ENCODE results near the gene ADAMTS6.

The ADAMTS6 gene

DNA sequence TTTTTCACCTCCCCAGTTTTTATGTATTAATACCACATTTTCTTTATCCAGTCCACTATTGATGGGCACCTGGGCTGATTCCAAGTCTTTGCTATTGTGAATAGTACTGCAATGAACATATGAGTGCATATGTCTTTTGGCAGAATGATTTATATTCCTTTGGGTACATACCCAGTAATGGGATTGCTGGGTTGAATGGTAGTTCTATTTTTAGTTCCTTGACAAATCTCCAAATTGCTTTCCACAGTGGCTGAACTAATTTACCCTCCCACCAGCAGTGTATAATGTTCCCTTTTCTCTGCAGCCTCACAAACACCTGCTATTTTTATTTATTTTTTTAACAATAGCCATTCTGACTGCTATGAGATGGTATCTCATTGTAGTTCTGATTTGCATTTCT, 340.2 kb downstream of the ADAMTS6 start:
- DNase-seq, result peak; percentile 35

DNA sequence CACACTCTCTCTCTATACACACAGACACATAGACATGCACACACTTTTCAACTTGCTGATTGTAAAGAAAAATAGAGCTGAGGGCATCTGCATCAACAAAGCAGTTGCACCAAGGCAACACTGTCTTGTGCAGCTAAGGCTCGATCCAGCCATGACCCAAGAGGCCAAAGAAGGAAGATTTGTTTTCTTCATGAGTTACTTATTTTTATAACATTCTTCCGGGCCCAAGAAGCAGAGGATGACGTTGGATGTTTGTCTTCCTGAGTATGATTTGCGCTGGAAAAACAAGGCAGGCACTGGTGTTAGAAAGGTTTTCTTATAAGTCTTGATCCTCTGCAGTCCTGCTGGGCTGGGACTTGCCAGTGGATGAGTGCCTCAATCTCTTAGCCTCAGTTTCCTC, 344.1 kb downstream of the ADAMTS6 start:
- no peak for DNase-seq

DNA sequence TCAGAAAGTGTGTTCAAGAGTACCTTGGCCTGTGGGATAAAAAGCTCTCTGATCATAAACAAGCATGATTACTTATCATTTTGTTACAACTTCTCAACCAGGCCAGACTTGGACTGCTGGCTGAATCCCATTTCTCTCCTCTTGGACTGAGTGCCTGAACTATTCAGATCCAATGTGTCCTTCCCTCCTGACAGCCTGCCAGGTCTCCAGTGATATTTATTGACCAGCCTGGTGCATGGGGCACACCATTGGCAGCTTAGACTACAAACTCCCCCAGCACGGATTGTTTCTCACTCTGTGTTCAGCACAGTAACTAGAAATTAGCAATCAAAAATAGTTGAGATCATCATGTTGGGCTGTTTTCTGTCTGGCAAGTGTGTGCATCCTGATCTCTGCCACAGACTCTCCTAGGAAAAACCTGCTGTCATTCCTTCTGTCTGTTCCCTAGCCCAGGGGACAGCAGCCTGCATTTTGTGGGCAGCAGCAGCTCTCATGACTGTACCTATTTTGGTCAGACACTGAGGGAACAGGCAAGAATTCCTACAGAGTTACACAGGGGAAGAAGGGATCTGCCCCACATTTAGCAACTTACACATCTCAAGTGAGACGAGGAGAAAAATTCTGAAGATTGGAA, 348.1 kb downstream of the ADAMTS6 start:
- DNase-seq, result peak; percentile 28

DNA sequence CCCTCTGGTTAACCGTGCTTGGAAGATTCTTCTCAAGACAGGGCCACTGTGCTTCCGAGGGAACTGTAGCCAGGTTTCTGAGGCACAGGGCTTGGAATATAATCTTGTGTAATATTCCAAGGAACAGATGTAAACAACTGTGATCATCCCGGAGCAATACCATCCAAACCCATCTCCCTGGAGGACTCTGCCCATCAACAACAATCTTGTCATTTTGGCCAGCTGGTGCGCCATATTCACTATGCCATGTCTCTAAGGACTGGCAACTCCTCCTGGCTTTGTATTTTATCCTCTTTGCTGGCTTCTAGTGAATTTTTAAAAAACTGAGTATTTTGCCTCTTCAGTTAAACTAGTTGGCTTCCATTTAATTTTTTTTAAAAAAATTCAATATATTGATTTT, 349.3 kb downstream of the ADAMTS6 start:
- no peak for DNase-seq

DNA sequence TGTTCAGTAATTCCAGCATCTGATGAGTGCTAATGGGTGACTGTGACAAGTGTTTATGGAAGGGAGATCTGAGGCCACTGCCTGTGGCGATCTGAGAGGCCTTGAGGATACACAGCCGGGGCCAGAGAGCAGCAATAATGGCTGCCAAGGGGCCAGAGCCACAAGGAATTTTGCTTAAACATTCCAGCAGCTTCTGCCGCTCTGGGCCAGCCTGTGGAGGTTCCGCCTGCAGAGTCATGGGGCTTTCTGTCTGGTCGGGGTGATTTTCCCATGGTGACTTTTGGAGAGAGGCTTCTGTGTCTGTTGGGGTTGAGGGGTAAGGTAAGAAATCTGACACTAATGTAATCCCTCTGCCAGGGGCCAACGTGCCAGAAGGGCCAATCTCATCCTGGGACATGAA, 353.5 kb downstream of the ADAMTS6 start:
- DNase-seq, result no peak

DNA sequence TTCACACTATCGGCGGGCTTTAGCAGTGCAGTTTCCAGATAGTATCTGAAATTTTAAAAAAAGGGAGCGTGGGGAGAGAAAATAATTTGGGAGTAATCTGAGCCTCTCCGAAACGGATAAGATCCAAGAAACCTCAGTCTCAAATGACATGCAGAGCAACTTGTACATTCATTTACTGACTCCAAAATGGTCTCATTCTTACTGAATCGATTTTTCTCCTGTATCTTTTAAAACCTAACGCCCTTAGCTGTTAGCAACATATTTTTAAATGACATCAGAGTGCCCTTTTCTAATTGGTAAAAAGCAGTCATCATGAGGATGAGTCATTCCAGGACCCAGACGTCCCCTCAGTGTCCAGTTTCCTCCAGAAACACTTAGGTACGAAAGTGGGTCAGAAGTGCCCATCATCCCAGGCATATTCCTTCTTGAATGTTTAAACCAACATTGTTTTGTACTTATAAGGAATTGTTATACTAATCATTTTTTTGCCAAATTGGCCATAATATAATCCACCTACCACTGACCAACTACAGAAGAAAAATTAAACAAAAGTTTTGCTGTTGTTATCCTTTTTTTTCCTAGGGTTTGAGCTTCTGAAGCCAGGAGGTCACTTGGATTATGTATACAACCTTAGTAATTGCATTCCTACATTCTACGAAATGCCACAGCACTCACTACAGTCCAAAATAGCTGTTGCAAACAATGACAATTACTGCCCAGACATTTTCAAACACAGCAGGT, 354.4 kb downstream of the ADAMTS6 start:
- peak; percentile 58 for DNase-seq

DNA sequence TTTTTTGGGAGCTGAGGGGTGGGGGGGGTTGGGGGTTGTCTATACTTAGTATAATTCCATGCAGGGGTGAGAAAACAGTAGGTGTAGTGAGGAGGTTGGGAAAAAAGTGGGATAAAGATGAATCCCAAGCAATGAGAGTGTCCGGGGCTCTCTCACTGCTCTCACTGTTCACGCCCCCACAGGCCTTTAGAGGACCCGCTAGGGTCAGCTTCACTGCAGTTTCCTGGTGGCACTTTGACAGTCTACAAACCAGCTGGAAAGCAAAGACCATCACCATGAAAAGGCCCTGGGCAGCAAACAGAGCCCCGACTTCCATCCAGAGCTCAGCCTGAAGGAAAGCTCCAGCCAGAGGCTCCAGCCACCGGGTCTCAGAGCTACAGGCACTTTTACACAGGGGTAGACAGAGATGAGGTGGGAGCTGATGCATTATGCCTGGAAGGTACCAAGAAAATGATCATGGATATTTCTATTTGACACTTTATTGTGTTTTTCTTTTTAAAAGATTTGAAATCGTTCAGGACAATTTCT, 355.1 kb downstream of the ADAMTS6 start:
- no peak for DNase-seq

DNA sequence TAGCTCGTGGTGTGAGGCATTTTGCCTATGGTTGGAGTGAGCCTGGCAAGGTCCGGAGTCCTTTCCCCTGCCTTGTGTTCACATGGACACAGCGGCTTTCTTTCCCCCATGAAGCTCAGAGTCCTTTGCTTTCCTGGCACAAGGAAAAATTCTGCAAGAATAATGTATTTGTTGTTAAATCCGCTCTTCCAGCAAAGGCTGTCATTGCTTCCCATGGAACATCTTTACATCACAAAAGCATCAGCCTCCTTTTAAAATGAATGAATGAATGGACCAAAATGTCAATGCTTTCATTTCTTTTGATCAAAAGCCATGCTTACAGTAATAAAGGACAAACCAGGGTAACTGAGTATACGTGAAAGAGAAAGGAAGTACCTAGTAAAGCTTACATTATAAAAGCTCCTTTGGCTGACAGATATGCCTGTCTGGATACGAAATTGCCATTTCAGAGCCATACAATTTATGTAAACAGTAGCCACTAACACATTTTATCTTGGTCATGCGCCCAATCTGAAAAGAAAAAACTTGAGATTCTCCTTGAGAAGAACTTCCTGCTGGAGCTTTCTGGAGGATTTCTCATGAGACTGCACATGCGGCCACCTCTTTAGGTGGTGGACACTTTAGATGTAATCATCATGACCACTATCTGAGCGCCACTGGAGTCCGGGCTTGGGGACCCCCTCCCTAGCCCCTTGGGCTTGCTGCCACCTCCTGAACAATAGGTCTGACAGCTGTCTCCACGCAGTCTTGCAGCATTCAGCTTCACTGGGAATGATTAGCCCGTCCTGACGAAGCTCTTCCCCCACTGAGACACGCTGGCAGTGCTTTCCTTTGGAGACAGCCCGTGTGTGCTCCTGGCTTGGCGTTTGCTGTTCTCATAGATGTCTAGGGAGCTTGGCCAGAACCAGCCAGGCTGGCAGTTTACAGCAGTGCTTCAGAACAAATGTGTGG, 355.9 kb downstream of the ADAMTS6 start:
- peak; percentile 66 for DNase-seq

DNA sequence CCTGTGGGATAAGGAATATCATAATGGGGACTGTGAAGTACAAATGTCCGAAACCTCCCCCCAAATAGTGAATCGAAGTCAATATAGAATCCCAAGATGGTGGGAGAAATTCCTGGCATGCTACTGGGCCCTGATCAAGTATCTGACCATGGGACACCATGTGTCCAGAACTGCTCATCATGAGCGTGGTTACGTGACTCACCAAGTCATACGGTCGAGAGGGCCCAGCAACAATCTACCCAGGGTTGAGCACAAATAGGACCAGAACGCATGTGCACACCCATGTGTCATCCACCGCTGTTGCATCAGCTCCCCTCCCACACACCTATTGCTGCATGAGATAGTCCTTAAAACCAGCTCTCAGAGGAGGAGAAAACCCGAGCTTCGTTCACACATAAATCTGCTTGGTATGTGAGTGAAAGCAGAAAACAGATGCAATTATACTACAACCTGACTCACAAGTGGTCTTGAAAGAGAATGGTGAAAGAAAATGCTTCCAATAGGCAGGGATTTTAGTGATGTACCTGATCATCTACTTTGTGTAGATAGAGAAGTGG, 359.8 kb downstream of the ADAMTS6 start:
- DNase-seq, result peak; percentile 78

DNA sequence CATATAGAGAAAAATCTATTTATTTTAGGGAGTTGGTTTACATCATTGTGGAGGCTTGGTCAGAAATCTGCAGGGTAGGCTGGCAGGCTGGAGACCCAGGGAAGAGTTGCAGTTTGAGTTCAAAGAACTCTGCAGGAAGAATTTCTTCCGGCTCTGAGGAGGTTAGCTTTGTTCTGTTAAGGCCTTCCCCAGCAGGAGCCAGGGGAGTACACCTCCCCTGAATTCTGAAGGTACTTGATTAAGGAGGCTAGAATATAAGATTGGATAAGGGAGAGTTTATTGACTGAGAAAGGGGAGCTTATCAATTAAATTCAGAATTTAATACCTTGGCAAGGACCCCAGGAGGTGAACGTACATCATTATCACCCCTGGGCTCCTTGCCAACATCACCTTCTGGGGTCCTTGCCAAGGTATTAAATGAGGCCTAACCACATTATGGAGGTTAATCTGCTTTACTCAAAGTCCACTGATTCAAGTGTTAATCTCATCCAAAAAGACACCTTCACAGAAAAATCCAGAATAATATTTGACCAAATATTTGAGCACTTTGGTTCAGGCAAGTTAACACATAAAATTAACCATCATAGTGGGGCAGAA, 361.3 kb downstream of the ADAMTS6 start:
- DNase-seq, result no peak

DNA sequence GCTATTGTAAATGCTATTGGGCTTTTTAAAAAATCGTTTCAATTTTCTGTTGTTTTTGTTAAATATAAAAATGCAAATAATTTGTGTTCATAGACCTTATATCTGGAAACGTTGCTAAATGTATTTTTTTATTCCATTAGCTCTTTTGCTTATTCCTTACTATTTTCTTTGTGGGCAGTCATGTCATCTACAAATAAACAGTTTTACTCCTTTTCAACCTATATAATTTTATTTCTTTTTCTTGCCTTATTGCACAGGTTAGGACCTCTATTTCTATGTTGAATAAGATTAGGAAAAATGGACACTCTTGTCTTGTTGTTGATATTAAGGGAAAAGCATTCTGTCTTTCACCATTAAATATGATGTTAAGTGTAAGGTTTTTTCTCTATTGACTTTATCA, 364.2 kb downstream of the ADAMTS6 start:
- no peak for DNase-seq

DNA sequence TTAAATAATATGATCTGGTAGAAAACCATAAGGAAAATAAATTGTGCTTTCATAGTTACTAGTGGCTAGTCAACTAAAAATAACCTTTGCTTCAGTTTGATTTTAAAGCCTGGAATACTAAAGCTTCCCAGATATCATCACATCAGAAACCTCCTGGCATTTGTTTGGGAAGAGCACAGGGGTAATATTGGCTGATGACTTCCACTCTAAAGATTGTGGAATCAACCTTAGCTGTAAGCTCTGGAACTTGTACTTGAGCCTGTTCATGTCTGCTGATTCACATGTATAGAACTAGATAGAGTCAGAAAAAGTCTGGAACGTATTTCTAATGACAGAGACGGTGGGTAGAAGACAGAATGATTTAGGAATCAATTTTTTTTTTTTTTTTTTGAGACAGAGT, 367.9 kb downstream of the ADAMTS6 start:
- DNase-seq, result peak; percentile 18

DNA sequence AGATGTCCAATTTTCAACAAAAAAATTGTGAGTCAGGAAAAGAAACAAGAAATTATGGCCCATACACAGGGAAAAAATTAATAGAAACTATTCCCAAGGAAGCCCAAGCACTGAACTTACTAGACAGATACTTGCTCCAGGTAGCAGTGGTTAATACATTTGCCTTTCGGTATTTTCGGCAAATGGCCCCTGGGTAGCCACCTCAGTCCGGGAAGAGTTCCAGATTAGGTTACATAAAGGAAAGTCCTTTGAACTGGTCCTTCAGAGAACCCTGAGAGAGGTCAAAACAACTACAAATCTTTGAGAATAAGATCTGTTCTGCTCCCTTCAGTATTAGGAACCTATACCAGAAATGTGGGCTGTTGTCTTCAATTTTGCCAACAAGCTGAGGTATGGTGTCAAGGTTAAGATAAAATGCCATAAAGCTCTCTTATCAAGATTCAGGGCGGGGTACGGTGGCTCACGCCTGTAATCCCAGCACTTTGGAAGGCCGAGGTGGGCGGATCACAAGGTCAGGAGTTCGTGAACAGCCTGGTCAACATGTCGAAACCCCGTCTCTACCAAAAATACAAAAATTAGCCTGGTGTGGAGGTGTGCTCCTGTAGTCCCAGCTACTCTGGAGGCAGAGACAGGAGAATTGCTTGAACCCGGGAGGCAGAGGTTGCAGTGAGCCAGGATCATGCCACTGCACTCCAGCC, 369.6 kb downstream of the ADAMTS6 start:
- DNase-seq, result no peak

DNA sequence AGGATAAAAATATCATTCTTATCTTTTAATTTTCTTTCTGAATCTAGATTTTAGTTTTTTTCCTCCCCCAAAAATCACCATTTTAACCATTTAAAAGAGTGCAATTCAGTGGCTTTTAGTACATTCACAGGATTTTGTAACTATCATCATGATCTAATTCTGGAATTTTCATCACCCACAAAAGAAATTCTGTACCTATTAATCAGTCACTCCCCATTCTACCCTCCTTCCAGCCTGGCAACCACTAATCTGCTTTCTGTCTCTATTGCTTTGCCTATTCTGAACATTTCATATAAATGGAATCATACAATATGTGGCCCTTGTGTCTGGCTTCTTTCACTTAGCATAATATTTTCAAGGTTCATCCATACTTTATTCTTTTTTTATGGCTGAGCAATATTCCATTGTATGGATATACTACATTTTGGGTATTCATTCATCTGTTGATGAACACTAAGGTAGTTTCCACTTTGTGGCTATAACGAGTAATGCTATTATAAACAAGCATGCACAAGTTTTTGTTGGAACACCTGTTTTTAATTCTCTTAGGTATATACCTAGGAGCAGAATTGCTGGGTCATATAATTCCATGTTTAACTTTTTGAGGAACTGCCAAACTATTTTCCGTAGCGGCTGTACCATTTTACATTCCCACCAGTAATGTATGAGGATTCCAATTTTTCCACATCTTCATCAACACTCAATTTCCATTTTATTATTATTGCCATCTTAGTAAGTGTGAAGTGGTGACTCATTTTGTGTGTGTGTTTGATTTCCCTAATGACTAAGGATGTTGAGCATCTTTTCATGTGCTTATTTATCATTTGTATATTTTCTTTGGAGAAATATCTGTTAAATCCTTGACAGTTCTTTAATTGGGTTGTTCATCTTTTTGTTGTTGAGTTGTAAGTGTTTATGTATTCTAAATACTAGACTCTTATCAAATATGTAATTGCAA, 372.7 kb downstream of the ADAMTS6 start:
- peak; percentile 54 for DNase-seq

DNA sequence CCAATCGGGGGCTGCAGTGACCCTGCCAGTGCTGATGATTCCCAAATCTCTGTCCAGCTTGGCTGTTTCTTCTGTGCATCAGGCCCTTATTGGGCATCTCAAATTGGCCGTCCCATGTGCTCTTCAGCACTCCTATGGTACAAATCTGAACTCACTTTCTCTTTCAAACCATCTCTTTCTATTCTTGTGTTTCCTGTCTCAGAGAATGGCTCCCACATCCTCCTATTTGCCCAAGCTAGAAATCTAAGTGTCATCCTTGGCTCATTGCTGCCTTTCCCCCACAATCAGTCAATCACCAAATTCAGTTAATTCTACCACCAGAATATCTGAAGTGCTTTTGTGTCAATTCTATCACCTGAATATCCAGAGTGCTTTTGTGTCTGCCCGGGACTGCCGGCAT, 376.4 kb downstream of the ADAMTS6 start:
- DNase-seq, result no peak

DNA sequence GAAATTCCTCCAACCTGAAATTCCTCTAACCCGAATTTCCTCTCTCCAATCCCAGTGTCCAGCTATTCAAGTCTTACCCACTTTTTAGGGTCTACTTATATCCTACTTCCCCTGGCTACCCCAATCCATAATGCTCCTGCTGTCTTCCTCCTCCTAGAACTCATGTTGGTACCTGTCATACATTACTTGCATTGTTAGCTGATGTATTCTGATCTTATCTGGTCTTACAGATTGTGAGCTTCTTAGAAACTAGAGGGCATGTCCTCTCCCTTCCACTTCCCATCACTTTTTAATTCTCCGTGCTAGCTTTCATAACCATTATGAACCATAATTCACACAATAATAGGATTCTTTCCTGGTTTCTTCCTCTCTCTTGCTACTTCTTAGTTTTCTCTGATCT, 376.9 kb downstream of the ADAMTS6 start:
- no peak for DNase-seq

DNA sequence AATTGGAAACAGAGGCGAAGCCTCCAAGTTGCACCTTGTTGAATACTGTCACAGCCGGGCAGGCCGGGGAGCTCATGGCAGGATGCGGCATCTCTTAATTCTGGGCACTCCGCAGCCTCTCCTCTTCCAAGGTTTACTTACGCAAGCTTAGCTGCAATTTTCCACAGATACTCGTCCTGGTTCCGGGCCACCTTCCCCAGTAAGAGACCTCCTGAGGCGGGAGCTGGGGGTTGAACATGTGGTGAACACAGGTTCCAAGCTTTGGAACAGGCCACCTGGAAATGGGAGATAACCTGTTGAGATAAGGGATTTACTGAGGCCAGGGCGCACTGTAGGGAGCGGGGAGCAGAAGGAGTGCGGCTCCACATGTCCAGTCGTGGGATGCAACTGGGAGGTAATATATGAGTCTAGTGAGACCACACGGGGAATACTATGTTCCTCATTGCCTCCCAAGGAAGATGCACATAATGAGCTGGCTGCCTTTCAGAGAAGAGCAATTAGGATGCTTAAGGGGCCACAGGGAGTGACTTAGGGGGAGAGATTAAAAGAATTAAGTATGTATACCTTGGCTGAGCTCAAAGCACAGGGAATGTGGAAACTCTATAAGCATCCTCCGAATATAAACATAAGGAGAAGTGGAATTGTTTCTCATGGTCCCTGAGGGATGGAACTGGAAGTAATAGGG, 377.8 kb downstream of the ADAMTS6 start:
- peak; percentile 4 for DNase-seq

DNA sequence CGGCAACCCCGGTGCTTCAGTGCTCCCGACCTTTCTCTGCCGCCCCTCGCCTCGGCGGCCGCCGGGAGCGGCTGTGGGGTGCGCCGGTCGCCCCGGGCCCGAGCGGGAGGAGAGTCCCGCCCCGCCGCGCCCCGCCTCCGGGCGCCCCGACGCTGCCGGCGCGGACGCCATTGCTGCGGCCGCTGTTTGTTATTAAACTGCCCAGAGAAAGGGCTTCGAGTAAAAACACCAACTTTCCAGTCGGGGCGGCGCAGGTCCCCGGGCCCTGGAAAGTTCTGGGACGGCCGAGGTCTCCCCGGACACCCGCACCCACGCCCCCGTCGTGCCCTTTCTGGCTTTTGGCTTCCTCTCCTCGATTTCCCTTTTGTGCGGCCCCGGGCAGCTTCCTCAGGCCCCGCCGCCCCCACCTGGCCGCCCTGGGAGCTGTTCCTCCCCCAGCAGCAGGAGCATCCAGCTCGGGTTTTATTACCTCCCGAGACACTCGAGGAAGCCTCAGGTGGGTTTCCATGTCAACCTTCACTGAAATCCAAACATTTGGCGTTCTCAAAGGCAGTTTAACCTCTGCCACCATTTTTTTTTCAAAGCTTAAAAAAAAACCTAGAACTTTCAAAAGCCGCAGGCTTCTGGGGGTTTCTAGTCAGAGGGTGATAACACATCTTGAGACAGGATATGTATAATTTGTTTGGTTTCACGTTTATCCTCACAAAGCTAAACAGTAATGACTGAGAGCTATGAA, 378.6 kb downstream of the ADAMTS6 start:
- DNase-seq, result peak; percentile 51

DNA sequence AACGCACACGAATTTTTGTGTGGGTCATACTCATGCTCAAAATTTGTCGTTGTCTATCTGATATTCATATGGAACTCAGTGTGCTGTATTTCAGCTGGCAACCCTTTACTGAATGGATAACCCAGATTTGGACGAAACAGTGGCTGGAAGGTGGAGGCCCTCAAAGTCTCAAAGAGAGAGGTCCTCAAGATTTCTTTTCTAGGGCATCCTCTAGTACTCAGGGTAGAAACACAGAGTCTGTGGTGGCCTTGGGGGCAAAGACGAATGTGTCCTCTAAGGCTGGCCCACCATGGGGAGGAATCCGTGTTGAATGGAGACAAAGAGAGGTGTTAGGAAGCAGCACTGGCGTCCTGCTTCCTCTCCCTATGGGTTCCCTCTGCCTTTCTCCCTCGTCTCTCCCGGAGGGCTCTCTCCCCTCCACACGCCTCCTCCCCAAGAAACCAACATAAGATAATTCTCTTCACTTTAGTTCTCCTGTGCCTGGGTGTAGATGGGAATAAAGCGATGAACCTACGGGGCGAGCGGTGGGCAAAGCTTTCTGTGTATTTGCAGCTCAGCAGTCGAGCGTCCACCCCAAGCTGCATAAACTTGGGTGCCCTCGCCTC, 379.2 kb downstream of the ADAMTS6 start:
- no peak for DNase-seq
